OCI-M2 (cell line): Measurements from ENCODE around the gene PTMA.
"Not testable (repeated sequence)": the region's sequence is repeated elsewhere in the genome, so short reads cannot be mapped to it uniquely, and the experiment has no call there.

Experiments
- DNase-seq: peaks from one replicate; lab custom pipeline; 2025; ENCODE audit not compliant: unreplicated experiment; lab: John Stamatoyannopoulos, UW

The PTMA gene

GRCh38 chr2:231749016-231749415 lies 40.7 kb downstream of the PTMA start:
- not testable (repeated sequence) for DNase-seq

GRCh38 chr2:231751042-231751815 lies 42.9 kb downstream of the PTMA start:
- DNase-seq, result no peak

- DNase-seq, result no peak
These were observed 43.7 kb downstream of the PTMA start for GRCh38 chr2:231752061-231752460.

- DNase-seq, result no peak
These were observed 53.4 kb downstream of the PTMA start for GRCh38 chr2:231761735-231762134.
